Right renal pelvis (tissue), 4 donors: ENCODE results near the gene HUNK. TPM values are rescaled to one million over a fixed set of nuclear protein-coding genes. Genes with fewer than 3 reads are reported as not detected.
"Not testable (repeated sequence)": the region's sequence is repeated elsewhere in the genome, so short reads cannot be mapped to it uniquely, and the experiment has no call there.

Experiments used
- DNase-seq, 4 donors: peaks; one replicate each; pipeline ENCODE4 v3.0.0-alpha.2; 2013; ENCODE audit warnings: low read depth in 4 of 4, low spot score in 3 of 4, missing footprints in 1 of 4
- polyA plus RNA-seq, 4 donors: library from polyadenylated mRNA; unstranded; fragments of 120-200 nt; gene quantifications; one replicate each; pipeline ENCODE4 v1.2.1, GENCODE V29; 2013; ENCODE audit not compliant: insufficient read length in 4 of 4

Gene HUNK
- polyA plus RNA-seq, 4 donors: 16.1 to 18.7 (median 18.1) TPM

DNA sequence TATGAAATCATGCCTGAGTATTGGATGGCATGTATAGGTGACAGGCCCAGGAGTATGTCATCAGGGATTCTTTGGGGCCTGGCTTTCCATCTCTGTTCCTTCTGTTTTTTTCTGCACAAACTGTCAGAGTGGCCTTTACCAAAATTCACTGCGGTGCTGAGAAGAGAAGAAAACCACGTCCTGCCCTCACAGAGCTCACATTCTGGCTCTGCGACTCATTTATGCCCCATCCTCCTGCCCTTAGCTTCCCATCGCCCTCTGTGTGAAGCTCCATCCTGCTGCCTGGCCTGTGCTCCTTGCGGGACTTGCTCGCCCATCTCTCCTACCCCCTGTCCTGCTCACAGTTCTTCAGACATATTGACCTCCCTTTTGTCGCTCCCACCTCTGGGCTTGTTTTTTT is 73.4 kb downstream of the HUNK start:
- DNase-seq: no peak

DNA sequence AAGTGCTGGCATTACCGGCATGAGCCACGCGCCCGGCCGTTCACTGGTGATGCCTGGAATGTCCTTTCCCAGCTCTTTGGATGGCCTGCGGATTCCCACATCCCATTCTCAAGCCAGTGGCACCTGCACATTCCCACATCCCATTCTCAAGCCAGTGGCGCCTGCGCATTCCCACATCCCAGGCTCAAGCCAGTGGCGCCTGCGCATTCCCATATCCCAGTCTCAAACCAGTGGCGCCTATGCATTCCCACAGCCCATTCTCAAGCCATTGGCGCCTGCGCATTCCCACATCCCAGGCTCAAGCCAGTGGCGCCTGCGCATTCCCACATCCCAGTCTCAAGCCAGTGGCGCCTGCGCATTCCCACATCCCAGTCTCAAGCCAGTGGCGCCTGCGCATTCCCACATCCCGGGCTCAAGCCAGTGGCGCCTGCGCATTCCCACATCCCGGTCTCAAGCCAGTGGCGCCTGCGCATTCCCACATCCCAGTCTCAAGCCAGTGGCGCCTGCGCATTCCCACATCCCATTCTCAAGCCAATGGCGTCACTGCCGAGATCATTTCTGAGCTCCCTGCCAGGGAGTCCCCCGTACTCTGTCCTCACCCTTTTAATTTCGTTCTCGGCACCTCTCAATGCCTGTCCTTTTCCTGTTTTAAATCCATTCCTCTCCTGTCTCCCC is 74.2 kb downstream of the HUNK start:
- DNase-seq: not testable (repeated sequence)

DNA sequence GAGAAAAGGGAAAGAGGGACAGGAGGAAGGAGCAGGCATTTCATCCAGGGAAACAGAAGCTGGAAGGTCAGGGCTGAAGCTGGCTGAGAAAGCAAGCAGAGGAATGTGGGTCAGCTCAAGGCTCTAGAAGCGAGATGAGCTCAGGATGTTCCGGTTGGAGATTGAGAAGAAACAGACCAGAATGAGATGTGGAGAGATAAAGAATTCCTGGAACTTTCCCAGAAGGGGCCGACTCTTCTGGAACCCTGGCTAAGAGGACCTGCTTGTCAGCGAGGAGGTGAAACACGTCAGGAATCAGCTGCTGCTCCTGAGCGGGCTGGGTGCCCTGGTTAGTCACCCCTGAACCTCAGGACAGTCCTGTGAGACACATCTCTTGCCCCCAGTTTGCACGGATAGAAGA is 75.9 kb downstream of the HUNK start:
- DNase-seq: no peak

DNA sequence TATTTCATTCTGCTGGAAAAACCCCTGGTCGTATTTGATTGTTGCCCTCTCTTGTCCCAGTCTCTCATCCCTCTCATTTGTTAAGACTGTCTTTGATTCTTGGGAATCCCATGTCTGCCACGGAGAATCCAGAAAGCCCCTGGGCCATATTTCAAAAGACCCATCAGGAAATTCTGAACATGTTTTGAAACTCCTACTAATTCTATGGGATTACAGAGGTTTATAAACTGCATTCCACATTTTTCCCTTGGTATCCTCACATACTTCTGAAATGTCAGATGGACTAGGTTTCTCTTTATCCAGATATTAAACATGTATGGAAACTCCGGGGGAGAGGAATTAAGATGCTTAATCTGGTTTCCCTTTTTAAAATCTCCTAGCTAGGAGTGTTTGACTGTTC is 80.0 kb downstream of the HUNK start:
- DNase-seq: no peak

DNA sequence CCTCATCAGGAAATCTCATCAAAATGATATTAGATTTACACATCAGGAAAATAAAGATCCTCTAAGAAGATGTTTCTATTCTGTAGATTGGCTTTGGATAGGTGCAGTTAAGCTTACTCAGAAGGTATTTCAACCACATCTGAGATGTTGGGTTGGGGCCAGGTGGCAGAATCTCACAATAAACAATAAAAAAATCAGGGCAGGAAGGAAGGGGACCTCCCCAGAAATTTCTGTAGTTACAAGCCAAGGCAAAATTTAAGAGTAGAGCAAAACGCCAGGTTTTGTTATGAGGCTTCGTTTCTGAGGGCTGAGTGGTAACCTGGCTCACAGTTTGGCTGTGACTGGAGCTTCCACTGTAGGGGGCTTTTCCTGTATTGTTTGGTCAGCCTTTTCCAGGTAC is 84.8 kb downstream of the HUNK start:
- DNase-seq: no peak

DNA sequence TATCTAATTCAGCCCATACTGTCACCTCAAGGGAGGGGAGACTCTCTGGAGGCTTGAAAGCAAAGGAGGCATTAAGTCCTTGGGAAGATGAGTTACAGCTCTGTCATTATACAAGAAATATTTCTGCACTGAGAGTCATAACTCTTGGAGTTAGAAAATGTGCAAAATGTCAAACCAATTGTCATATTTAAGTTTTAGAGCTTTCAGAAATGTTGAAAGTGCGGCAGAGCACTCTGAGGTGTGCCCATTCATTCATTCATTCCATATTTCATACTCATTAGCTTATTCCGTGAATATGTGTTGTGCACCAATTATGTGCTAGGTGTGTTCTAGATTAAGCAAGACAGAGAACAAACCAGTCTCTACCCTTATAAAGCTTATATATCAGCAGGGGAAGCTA is 87.1 kb downstream of the HUNK start:
- DNase-seq: no peak

DNA sequence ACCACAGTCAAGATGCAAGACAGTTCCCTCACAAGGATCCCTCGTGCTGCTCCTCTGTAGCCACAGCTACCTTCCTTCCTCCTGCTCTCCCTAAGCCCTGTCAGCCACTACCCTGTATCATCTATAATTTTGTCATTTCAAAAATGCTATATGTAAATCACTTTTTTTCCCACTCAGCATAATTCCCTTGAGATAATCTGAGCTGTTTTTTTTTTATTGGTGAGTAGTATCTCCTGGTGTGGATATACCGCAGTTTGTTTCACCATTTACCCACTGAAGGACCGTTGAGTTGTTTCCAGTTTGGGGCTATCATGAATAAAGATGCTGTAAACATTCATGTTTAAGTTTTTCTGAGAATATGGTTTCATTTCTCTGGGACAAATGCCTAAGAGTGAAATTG is 88.2 kb downstream of the HUNK start:
- DNase-seq: no peak

DNA sequence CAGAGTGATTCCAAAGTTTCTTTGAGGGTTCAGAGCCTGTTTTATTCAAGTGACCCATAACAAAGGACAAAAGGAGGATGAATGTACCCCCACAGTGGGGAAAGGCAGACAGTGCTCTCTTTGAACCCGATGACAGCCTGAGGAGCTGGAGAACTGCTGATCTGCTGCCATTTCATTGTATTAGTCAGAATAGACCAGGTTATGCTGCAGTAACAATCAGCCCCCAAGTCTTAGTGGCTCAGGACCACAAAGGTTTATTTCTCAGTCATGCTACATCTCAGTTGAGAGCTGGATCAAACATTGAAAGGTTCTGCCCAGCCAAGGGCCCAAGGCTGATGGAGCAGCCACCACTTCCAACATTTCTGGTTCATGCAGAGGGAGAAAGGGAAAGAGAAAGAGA is 88.9 kb downstream of the HUNK start:
- DNase-seq: no peak

DNA sequence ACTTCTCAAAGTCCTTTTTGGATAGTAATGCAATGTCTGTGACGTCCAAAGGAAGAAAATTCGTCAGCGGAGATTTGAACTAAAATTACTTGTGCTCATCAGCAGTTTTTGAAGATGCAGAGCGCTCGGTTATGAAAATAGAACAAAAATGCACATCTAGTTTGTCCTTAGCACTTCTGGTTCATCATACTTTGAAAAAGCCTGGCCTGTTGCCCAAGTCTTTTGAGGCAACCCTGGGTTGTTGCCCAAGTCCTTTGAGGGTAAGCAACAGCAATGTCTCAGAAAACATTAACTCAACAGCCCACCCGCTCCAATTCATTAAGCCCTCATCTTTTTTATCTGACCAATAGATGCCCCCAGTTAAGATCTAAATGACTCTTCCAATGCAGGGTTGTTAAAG is 91.9 kb downstream of the HUNK start:
- no peak for DNase-seq

DNA sequence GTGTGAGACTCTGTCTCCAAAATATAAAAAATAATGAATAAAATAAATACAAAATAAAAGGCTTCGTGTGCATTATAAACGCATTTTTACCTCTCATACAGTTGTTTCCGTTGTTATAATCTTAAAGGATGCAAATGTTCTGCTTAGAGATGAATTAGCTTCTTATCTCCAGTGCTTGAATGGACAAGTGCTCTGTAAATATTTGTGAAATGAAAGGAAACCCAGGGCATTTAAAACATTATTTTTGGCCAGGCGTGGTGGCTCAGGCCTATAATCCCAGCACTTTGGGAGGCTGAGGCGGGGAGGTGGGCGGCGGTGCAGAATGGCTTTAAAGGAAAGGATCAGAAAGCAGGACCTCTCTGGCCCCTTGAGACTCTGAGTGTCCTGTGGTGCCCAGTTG is 94.5 kb downstream of the HUNK start:
- DNase-seq: no peak

DNA sequence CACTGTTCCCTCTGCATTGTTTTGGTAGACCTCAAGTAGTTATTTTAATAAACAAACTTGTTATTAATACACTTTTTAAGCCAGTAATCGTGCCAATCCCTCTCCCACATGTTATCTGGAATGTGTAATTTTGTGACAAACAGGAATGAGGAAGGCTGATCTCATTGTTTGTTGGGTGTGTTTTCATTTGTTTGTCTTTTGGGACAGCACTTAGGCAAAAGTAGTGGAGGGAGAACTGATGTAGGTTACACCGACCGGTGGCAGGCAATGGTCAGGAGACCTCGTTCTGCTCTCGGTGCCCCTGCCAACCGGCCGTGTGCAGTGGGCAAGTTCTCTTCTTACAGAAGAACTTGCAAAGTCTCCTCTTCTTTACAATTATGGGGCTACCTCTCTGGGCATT is 99.8 kb downstream of the HUNK start:
- DNase-seq: no peak

DNA sequence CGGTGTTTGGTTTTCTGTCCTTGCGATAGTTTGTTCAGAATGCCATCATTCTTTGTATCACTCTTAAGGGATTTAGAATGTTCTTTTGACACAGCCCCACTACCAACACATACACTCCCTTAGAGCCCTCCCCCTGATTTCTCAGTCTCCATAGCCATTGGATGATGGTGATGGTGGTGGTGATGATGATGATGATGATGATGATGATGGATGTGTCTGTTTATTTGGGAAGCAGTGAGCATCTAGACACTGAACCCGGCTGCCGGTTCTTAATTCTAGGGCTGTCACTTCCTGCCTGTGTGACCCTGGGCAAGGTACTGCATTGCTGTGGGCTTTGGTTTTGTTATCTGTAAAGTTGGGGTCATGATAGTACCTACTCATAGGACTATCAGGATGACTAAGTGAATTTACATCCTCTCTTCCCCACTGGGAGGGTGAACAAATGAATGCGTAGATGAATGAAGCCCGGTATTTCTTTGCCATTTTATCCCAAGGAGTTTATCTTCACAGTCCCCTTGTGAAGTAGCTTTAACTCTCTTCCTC is 100.7 kb downstream of the HUNK start:
- no peak for DNase-seq

DNA sequence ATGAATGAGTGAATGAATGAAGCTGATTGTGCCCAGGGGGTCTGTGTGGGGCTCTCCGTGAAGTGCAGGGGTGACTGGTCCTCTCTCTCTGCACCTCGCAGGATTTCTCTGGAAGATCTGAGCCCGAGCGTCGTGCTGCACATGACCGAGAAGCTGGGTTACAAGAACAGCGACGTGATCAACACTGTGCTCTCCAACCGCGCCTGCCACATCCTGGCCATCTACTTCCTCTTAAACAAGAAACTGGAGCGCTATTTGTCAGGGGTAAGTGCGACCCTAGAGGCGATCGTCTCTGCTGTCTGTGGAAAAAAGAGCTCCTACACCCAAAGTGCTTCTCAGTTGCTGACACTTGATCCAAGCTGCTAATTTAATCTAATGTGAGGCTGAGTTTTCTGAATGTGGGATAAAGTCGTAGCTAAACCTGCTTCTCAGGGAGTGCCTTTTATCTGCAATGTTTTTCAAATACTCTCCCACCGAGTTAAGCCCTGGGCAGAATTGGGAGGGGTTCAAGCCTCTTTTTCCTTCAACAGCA is 101.7 kb downstream of the HUNK start:
- no peak for DNase-seq

DNA sequence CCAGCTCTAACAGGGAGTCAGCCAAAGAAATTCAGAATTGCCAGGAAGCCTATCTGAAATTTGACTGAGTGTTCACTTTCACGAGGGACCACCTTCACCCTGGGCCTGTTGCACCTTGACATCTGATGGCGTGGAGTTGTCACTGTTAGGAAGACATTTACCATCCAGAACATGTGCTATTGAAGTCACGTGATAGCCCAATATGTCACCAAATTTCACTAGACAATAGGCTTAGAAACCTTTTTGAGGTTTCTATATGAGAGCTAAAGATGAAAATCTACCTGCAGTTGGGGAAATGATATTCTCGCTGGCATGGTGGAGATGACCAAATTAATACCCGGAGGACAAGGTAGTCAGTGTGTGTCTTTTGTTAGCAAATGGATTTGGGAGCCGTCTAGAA is 102.7 kb downstream of the HUNK start:
- no peak for DNase-seq

DNA sequence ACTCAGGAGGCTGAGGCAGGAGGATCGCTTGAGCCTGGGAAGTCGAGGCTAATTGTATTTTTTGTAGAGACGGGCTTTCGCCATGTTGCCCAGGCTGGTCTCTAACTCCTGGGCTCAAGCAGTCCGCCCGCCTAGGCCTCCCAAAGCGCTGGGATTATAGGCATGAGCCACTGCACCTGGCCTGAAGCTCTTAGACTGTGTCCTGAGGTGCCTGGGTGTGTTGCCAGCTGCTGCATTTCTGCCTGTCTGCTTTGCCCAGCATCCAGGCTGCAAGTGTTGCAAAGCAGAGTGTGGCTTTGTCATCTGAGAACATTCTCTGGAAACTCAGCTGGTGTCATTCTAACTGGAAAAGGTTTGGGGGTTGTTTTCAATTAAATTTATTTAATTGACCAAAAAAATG is 105.0 kb downstream of the HUNK start:
- DNase-seq: no peak

DNA sequence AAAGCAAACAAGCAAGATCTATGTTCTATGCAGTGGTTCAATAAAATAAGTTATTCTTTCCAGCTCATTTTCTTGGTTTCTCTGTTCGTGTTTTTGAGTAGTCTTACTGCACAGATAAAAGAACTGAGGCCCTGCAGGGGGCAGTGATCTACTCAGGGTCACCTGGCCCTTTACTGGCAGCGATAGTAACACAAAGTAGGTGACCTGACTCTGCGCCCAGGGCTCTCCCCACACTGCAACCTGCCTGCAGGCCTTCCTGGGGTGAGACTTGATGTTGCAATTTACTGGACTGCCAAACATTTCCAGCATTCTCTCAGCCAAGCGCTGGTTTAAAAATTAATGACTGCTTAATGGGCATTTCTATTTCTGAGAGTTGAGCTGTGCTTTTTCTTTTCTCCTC is 110.3 kb downstream of the HUNK start:
- DNase-seq: no peak

DNA sequence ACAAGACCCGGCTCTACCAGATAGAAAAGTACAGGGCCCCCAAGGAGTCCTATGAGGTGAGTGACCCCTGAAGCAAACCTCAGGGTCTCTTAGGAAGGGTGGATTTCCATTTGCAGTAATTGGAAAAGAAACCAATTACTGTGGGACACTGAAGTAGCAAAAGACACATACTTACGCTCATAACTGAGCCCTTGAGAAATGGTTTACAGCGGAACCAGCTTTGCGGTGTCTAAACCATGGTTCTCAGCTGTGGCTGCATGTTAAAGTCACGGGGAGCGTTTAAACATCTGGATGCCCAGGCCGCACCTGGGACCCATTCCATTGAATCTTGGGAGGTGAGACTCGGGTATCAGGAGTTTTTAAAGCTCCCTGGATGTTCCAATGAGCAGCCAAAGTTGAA is 110.7 kb downstream of the HUNK start:
- DNase-seq: no peak

DNA sequence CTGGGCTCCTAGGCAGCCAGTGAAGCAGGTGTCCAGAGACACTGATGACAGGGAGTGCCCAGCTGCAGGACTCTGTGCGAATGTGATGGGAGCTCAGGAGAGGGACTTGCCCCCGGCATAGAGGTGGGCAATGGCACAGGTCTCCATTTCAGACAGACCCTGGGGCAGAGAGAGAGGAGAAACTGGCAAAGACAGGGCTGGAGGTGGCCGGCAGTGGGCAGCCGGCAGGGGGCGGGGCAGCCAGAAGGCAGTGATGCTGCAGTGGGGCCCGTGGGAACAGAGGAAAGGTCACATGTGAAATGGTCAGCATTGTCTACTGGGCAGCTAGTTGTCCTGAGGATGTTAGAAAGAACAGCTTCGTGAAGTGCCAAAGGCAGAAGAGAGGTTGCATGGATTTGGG is 112.6 kb downstream of the HUNK start:
- DNase-seq: no peak

DNA sequence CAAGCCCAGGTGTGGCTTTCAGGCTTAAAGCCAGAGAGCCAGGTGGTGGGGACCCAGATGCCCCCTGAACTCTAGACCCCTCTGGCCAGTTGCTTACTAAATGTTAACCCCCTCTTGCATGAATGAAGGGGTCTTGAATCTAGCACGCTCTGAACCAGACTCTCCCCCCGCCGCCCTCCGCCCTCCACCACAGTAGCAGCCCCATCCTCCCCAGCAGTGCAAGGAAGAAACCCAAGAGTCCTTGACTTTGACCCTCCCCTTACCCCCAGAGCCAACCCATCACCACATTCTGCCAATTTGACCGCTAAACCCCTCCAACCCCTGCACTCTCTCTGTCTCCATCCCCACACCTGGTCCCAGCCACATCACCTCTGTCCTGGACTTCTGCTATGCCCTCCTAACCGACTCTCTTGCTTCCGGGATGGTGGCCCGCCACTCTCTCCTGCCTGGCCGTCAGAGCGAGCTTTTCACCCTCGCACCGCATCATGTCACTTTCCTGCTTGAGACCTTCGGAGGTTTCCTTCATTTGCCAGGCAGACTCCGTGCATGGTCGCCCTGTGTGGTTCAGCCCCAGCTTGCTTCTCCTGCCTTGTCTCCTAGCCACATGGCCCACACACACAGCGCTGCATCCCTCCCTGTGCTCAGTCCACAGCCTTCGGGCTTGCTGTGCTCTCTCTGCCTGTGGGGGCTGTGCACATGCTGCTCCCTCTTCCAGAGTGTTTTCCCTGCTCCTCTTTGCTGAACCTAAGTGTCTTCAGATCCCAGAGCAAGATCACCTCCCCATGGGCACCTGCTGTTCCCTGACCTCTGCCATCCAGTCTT is 113.4 kb downstream of the HUNK start:
- no peak for DNase-seq

DNA sequence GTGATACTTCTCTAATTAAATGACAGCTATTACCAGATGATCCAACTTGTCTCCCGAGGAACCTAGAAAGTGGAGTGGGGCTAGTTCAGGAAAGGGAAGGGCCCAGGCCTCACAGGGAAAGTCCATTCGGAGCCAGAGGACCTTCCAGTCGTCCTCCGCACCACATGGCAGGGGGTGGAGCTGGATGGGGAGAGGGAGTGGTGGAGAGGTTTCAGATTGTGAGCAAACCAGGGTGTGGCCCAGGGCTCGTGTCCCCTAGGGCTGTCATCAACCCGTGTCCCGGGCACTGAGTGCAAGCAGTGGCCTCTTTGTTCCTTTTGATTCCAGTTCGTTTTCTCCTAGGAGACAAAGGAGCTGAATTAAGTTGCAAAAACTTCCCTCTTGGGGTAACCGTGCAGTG is 114.9 kb downstream of the HUNK start:
- DNase-seq: no peak

DNA sequence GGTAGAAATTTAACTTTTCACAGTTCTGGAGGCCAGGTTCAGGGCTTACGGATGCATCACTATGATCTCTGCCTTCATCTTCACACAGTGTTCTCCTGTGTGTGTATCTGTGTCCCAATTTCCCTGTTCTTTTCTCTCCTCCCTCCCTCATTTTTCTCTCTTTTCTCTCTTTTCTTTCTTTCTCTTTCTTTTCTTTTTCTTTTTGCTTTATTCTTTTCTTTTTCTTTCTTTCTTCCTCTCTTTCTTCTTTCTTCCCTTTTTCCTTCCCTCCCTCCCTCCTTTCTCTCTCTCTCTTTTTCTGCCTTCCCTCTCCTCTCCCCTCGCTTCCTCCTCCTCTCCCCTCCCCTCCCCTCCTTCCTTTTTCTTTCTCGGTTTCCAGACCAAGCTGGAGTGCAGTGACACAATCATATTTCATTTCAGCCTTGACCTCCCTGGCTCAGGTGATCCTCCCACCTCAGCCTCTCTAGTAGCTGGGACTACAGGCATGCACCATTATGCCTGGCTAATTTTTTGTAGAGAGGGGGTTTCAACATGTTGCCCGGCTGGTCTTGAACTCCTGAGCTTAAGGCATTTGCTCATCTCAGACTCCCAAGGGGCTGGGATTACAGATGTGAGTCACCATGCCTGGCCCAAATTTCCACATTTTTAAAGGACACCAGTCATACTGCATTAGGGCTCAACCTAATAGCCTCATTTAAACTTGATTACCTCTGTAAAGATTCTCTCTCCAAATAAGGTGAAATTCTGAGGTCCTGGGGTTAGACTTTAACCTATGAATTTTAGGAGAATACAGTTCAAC is 115.9 kb downstream of the HUNK start:
- no peak for DNase-seq
